GM19468 (cell line): ENCODE data around the gene CHCHD6.
"Not testable (repeated sequence)": the region's sequence is repeated elsewhere in the genome, so short reads cannot be mapped to it uniquely, and the experiment has no call there.

Source experiments
- ATAC-seq: cut with Tn5 transposase; IDR thresholded peaks from one replicate; pipeline ENCODE4 v1.9.1; 2021; ENCODE audit warnings: mild to moderate bottlenecking, moderate library complexity, moderate number of reproducible peaks; ENCODE audit not compliant: unreplicated experiment; ENCODE audit errors: extremely low read depth

The CHCHD6 gene

DNA sequence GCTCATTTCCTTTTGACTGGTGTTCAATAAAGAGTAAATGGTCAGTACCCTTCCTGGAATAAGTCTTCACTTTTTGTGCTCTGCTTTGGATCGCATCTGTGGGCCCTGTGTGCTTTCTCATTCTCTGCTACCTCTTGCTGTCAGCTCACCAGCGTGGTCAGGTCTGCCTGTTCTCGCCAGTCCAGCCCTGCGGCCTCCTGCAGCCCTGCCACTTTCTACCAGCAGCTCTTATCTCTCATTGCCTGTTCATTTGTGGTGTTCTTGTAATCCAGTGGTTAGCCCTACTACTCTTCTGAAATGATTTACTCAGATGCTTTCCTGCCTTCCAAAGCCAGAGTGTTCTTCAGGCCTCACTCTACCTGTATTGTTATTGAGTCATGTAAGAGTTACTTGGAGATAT lies 54.8 kb downstream of the CHCHD6 start:
- ATAC-seq = no peak

DNA sequence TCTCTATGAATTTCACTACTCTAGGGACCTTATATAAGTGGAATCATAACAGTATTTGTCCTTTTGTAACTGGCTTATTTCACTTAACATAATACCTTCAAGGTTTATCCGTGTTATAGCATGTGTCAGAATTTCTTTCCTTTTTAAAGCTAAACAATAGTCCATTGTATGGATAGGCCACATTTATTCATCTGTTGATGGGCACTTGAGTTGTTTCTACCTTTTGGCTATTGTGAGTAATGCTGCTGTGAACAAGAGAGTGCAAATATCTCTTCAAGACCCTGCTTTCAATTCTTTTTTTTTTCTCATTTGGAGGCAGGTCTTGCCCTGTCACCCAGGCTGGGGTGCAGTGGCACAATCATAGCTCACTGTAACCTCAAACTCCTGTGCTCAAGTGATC lies 56.5 kb downstream of the CHCHD6 start:
- no peak for ATAC-seq

DNA sequence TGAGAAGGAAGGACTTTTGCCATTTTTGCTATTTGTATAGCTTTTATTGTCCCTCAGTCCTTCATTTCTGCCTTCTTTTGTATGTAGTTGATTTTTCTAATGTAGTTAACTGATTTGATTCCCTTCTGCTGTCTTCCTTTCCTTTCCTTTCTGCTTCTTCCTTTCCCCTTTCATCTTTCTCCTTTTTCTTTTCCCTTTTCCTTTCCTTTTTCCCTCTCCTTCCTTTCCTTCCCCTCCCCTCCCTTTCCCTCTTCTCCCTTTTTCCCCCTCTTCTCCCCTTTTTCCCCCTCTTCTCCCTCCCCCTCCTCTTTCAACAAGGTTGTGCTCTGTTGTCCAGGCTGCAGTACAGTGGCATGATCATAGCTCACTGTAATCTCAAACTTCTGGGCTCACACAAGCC lies 59.0 kb downstream of the CHCHD6 start:
- no peak for ATAC-seq

DNA sequence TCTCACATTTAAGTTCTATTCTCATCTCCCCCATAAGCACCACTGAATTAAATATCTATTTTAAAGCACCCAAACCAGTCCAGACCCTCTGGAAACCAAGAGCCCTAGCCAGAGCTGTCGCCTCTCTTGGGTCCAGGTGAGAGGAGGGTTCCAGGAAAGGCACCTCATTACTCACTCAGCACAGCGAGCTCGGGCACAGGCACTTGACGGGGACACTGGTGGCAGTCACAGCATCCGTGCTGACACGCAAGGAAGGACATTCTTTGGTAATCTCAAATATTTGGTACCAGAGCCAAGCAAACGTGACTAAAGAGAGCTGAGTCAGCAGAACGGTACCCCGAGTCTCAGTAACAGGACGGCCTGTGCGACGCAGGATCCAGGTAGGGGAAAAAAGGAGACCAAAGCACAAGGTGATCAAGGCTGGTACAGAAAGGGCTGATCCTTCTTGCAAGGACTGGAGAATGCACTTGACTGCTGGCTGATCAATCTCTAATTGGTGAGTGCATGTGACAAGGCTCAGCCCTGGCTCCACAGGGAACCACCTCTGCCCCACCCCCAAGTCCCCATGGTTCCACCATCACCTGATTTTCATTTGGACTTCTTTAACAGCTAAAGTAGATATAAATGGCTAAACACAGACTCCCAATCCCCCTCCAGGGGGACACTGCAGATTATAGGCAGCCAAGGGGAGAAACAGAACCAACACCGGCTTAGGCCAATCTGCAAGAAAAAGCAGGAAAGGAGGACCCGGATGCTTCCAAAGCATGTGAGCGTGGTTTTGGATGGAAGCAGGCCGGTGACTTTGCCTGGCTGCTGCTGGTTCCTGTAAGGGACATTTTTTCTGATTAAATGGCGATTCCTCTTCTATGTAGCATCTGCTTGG lies 61.4 kb downstream of the CHCHD6 start:
- no peak for ATAC-seq

DNA sequence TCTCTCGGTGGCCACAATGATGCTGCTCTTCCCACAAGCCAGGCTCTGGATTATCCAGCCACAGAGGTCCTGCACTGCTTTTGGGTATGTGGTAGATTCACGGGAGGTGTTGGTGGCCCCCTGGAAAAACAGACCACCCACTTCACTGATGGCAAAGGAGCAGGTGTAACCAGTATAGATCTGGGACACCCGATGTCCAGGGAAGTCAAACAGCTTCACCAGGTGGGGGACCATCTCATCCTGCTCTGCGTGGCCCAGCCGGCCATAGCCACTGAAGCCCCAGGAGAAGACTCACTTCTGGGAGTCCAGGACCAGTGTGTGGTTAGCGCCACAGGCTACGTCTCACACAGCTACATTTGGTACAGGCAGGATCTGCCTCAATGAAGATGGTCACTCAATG lies 62.6 kb downstream of the CHCHD6 start:
- no peak for ATAC-seq

DNA sequence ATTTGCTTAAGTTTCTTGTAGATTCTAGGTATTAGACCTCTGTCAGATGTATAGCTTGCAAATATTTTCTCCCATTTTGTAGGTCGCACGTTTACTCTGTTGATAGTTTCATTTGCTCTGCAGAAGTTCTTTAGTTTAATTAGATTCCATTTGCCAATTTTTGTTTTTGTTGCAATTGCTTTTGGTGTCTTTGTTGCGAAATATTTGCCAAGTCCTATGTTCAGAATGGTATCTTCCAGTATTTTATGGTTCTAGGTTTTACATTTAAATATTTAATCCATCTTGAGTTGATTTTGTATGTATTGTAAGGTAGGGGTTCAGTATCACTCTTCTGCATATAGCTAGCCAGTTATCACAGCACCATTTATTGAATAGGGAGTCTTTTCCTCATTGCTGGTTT lies 64.9 kb downstream of the CHCHD6 start:
- no peak for ATAC-seq

DNA sequence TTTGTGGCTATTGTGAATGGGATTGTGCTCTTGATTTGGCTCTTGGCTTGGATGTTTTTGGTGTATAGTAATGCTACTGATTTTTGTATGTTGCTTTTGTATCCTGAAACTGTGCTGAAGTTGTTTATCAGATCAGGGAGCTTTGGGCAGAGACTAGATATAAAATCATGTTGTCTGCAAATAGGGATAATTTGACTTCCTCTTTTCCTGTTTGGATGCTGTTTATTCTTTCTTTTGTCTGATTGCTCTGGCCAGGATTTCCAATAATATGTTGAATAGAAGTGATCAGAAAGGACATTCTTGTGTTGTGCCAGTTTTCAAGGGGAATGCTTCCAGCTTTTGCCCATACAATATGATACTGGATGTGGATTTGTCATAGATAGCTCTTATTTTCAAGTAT lies 66.1 kb downstream of the CHCHD6 start:
- no peak for ATAC-seq

DNA sequence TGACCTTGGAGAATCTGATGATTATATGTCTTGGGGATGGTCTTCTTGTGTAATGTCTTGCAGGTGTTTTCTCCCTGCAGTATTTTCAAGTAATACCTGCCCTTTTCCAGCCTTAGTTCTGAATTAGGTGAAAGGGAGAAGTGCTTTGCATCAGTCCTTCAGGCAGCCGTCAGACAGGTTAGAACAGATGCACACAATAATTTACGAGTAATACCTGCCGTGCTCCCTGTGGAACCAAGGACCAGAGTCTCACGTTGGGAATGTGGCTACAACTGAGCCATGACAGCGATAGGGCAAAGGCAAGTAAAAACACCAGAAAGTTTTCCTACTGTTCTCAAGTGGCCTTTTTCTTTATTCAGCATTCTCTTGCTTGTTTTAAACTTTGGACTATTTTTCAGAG lies 69.1 kb downstream of the CHCHD6 start:
- ATAC-seq = no peak

DNA sequence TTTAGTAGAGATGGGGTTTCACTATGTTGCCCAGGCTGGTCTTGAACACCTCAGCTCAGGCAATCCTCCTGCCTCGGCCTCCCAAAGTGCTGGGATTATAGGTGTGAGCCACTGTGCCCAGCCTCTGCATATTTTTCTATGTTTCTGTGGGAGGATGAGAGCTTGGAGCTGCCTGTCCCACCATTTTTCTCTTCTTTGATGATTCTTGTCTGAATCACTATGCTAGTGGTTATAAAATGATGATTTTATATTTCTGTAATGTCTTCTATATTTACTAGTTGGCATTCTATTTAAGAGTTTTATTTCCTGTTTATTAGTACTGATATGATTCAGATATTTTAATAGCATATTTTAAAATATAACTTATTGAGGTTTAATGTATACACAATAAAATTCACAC lies 69.7 kb downstream of the CHCHD6 start:
- no peak for ATAC-seq

DNA sequence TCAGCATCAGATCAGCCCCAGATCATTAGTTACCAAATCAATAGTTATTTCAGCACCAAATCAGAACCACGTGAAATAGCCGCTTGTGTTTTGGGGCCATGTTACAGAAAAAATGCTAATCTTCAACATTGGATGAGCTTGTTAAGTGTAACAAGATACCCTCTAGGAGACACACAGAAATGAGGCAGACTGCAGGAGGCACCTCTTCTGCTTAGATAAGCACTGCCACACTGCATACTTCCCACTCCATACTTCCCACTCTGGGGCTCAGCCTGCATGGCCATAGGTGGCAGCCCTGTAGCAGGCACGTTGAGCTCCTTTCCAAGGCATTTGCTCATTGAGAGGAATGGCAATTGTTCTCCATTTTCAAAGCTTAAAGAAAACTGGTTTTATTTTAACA lies 73.3 kb downstream of the CHCHD6 start:
- no peak for ATAC-seq

DNA sequence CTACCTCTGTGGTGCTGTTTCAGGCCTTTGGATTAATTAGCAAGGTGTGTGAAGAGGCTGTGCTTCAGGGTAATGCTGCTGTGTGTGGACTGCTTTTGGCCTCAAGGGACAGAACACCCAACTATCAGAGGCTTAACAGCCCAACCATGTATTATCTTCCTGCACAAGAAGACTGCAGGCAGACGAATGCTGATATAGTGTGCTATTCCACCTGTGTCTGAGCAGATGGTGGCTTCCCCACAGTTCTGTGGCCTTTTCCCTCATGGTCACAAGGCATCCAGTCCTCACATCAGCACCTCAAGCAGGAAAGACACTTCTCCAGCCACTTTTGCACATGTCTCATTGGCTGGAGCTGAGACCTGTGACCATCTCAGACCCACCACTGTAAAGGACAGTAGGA lies 76.6 kb downstream of the CHCHD6 start:
- no peak for ATAC-seq

DNA sequence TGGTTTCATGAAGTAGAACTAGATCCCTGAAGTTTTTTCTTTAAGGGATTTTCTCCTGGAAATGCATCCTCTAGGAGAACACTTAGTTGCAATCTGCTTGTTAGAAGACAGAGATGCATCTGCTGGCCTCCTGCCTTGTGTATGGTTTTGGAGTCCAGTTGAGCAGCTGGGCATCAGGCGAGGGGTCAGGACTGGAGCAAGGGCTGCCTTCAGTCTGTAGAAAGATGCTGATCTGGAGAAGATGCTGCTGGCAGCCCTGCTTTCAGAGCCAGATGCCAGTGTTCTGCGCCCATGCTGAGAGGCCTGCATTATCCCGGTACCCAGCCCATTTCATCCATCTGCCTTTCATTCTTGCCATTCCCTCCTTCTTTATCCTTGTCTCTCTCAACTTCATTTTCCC lies 77.4 kb downstream of the CHCHD6 start:
- ATAC-seq = no peak

DNA sequence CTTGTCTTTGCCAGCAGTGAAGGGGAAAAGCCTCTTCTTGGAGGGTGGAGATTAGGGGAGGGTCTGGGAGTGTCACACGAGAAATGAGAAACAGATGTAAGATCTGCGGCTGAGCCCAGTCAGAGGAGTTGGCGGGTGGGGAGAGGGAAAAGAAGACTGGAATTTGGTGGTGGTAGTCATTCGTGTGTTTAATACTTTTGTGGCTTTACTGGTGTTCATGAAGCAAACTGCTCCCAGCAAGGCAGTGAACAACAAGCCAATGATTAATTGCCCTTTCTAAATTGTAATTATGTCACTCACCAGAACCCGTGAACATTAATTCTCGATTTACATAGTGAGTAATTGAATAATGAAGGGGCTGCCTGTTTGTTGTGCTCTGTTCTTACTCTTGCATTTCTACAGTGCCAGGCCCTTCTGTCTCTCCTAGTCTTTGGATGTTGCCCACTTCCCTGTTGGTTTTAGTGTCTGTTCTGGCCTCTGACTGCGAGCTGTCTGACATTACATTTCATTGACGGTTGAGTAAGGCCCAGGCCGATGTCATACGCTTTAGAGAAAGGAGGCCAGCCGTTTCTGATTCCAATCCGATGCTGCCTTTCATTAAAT lies 78.0 kb downstream of the CHCHD6 start:
- no peak for ATAC-seq

DNA sequence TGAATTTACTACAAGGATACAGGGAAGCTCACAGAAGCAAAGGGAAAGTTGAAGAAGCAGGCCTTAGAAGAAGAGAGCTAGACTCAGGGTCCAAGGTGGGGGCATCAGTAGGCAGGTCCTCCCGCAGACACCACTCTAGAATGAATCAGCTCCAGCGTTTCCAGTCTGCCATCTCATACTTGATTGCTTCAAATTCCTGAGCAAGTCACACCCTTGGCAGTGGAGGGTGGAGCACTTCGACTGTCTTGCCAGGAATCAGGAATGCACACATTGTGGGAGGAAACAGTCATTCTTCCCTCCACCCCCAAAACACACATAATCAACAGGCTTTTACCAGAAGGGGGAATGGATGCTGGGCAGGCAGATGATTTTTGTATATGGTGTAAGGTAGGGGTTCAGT lies 78.5 kb downstream of the CHCHD6 start:
- ATAC-seq = no peak

DNA sequence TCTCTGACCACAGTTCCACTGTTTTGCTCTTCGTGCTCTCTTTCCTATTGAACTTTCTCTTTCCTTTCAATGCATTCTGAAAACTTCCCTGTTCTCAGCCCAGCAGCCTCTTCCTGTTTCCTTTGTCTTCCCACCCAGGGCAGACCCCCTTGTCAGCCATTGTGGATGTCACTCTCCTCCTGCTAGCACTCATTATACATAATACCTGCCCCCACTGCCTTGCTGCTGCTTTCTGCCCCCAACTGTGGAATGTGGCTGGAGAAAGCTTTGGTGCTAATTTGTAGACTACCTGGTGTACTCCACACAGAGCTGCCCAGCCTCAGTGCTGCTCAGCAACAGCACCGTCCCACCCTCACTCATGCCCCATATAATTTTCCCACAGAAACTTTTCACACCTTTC lies 80.2 kb downstream of the CHCHD6 start:
- no peak for ATAC-seq

DNA sequence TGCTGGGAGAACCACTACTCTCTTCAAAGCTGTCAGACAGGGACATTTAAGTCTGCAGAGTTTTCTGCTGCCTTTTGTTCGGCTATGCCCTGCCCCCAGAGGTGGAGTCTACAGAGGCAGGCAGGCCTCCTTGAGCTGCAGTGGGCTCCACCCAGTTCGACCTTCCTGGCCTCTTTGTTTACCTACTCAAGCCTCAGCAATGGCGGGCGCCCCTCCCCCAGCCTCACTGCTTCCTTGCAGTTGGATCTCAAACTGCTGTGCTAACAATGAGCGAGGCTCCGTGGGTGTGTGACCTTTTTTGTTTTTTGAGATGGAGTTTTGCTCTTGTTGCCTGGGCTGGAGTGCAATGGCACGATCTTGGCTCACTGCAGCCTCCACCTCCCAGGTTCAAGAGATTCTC lies 87.3 kb downstream of the CHCHD6 start:
- ATAC-seq = not testable (repeated sequence)

DNA sequence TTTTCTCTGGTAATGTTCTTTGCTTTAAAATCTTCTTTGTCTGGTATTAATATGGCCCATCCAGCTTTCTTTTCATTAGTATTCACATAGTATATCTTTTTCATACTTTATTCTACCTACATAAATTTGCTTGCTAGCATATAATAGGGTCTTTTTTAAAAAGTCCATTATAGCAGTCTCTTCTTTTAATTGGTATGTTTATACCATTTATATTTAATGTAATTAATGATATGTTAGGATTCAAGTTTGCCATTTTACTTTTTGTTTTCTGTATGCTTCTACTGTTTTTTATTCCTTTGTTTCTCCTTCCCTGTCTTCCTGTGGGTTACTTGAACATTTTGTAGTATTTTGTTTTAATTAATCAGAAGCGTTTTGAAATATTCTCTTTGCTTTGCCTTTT lies 89.0 kb downstream of the CHCHD6 start:
- ATAC-seq = no peak

DNA sequence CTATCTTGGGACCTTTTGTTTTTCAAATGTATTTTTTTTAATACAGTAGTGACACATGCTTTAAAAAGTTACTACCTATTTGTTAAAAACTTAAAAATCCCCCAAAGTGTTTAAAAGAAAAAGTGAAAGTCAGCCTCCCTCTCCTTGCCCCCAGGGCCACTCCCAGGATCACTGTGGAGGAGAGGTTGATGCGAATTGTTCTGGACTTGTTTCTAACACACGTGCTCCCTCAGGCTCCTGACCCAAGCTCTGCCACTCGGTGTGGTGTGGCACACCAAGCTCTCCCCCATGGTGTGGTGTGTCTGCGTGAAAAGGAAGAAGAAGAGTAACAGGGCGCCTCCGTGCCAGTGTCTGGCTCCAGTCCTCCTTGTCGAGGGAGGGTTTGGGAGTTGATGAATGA lies 93.5 kb downstream of the CHCHD6 start:
- no peak for ATAC-seq

DNA sequence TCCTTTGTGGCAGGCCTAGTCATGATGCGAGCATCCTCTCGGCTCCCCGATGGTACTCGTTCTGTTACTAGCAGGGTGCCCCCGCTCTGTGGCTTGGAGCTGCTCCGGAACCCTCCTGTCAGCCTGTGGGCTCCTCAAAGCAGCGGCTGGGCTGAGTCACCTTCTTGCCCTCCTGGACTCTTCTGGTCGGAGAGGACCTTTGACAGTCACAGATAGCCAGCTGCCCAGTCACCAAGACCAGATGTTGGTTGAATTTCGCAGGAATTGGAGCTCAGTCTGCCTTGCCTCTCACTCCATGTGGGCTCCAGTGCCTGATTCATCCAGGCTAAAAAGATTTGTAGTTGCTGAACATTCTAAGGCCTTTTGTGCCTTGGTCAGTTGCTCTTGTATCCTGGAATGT lies 94.5 kb downstream of the CHCHD6 start:
- ATAC-seq = no peak

DNA sequence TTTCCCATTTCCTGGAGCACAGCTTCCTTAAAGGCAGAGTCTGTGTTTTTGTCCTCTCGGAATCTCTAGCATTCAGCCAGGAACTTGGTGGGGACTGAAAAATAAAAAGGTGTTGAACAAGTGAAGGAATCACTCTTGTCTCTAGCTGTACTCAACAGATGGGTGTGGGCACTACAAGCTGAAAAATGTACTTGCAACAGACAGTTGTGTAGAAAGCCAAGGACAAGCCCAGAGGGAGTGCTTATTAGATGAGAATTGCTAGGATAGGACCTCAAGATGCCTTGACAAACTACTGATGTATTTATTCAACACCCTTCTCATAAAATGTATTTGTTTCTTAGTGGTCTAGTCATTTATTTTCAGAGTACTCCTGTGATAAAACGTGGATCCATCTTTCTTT lies 95.1 kb downstream of the CHCHD6 start:
- no peak for ATAC-seq

DNA sequence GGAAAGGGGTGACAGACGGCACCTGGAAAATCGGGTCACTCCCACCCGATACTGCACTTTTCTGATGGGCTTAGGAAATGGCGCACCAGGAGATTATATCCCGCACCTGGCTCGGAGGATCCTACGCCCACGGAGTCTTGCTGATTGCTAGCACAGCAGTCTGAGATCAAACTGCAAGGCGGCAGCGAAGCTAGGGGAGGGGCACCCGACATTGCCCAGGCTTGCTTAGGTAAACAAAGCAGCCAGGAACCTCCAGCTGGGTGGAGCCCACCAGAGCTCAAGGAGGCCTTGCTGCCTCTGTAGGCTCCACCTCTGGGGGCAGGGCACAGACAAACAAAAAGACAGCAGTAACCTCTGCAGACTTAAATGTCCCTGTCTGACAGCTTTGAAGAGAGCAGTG lies 97.3 kb downstream of the CHCHD6 start:
- not testable (repeated sequence) for ATAC-seq

DNA sequence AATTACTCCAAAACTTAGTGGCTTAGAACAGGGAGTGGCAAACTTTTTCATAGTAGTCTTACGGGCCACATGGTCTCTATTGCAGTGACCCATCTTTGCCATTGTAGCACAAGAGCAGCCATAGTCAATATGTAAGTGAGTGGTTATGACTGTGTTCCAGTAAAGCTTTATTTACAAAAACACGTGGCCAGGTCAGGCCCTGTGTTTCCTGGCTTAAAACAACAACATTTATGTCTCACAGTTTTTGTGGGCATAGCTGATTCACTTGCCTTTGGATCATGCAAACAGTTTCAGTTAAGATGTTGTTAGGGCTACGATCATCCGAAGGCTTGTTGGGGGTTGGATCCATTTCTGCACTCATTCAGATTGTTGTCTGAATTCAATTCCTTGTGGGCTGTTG lies 103.8 kb downstream of the CHCHD6 start:
- no peak for ATAC-seq
